Astrocyte (in vitro differentiated cells and primary cell): ENCODE results near the gene LRRC27.

Experiments
- EZH2 ChIP-seq: IDR thresholded peaks from 2 replicates; pipeline ENCODE4 v1.6.1; 2012; ENCODE audit warnings: mild to moderate bottlenecking, low read length, inconsistent platforms; ENCODE audit not compliant: insufficient read depth
- TF ChIP-seq, protein P1 (sequence below): IDR thresholded peaks from 2 replicates; pipeline ENCODE4 v1.5.1; 2011; ENCODE audit warnings: low read depth, mild to moderate bottlenecking, inconsistent platforms, low read length, moderate library complexity; ENCODE audit not compliant: insufficient read depth

GRCh38 chr10:132332433-132332754 lies 401 bp downstream of the LRRC27 start:
- TF ChIP-seq EZH2: no peak
- TF ChIP-seq, protein P1, sequence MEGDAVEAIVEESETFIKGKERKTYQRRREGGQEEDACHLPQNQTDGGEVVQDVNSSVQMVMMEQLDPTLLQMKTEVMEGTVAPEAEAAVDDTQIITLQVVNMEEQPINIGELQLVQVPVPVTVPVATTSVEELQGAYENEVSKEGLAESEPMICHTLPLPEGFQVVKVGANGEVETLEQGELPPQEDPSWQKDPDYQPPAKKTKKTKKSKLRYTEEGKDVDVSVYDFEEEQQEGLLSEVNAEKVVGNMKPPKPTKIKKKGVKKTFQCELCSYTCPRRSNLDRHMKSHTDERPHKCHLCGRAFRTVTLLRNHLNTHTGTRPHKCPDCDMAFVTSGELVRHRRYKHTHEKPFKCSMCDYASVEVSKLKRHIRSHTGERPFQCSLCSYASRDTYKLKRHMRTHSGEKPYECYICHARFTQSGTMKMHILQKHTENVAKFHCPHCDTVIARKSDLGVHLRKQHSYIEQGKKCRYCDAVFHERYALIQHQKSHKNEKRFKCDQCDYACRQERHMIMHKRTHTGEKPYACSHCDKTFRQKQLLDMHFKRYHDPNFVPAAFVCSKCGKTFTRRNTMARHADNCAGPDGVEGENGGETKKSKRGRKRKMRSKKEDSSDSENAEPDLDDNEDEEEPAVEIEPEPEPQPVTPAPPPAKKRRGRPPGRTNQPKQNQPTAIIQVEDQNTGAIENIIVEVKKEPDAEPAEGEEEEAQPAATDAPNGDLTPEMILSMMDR: no peak
